H1 (cell line): ENCODE measurements around the gene HENMT1. TPM values are rescaled to one million over a fixed set of nuclear protein-coding genes. Genes with fewer than 3 reads are reported as not detected.

ENCODE experiments used
- CTCF ChIA-PET: fragments of 300-600 bp; sonication (Branson Sonifier 250); formaldehyde crosslinking; loops from one replicate; lab custom pipeline; 2021; ENCODE audit not compliant: partially characterized antibody; lab: Charles Lee
- POLR2A ChIA-PET: fragments of 300-600 bp; sonication (Branson Sonifier 250); formaldehyde crosslinking; loops from one replicate; lab custom pipeline; 2021; ENCODE audit warnings: inconsistent platforms; ENCODE audit not compliant: partially characterized antibody; lab: Charles Lee
- DNase-seq, 2 experiments: peaks; one replicate each; pipeline versions ENCODE4 v3.0.0 to v3.0.0-alpha.2; 2010 to 2022; ENCODE audit warnings: low spot score in 2 of 2, low read depth in 1 of 2, mixed read lengths in 1 of 2
- FAIRE-seq: peaks from 2 replicates; lab custom pipeline; 2011; peaks lifted over from hg19 to GRCh38; lab: Jason Lieb, UNC
- H2AFZ ChIP-seq: 2 replicates; pipeline ENCODE4 v1.8.1; 2012; ENCODE audit warnings: low read length, inconsistent platforms
- H2AK5ac ChIP-seq: 2 replicates; pipeline ENCODE4 v1.6.1; 2013; ENCODE audit warnings: low read depth, low read length
- H2BK120ac ChIP-seq: replicated peaks from 2 replicates; pipeline ENCODE3; 2013; ENCODE audit warnings: low read depth, low read length, inconsistent platforms
- H2BK12ac ChIP-seq: 2 replicates; pipeline ENCODE4 v1.6.1; 2013; ENCODE audit warnings: low read depth, low read length
- H2BK15ac ChIP-seq: 2 replicates; pipeline ENCODE4 v1.6.1; 2013; ENCODE audit warnings: low read length
- H2BK20ac ChIP-seq: 2 replicates; pipeline ENCODE4 v1.6.1; 2013; ENCODE audit warnings: low read length
- H2BK5ac ChIP-seq: 2 replicates; pipeline ENCODE4 v1.6.1; 2013; ENCODE audit warnings: low read depth, low read length
- H3K14ac ChIP-seq: 2 replicates; pipeline ENCODE4 v1.6.1; 2013; ENCODE audit warnings: inconsistent platforms; ENCODE audit not compliant: insufficient read length
- H3K18ac ChIP-seq: 2 replicates; pipeline ENCODE4 v1.6.1; 2013; ENCODE audit warnings: low read length; ENCODE audit errors: extremely low read depth
- H3K23ac ChIP-seq: 2 replicates; pipeline ENCODE4 v1.6.1; 2013; ENCODE audit warnings: inconsistent platforms; ENCODE audit not compliant: insufficient read length
- H3K23me2 ChIP-seq: 2 replicates; pipeline ENCODE4 v1.6.1; 2013; ENCODE audit warnings: low read depth, low read length
- H3K27ac ChIP-seq: 2 replicates; pipeline ENCODE4 v1.6.1; 2011; ENCODE audit warnings: low read depth, low read length, inconsistent platforms
- H3K27me3 ChIP-seq, 4 experiments: replicated peaks in 1 of 4; 1 replicate in 1 of 4; 2 replicates in 3 of 4; pipeline versions ENCODE4 v1.6.1 to v1.8.1; 2011 to 2013; ENCODE audit warnings: low read length in 3 of 4, mild to moderate bottlenecking in 3 of 4, inconsistent platforms in 2 of 4, mixed read lengths in 2 of 4, moderate library complexity in 1 of 4; ENCODE audit not compliant: control insufficient read depth in 3 of 4, insufficient read depth in 3 of 4; ENCODE audit errors: extremely low read depth in 1 of 4
- H3K36me3 ChIP-seq, 4 experiments: 2 replicates each; pipeline versions ENCODE4 v1.6.1 to v1.8.1; 2011 to 2013; ENCODE audit warnings: mild to moderate bottlenecking in 4 of 4, low read length in 3 of 4, moderate library complexity in 2 of 4, control low read depth in 1 of 4, inconsistent platforms in 1 of 4; ENCODE audit not compliant: insufficient read depth in 4 of 4, control insufficient read depth in 2 of 4
- H3K4ac ChIP-seq: replicated peaks from 2 replicates; pipeline ENCODE3; 2013; ENCODE audit warnings: low read length, low read depth, mixed read lengths, inconsistent platforms; ENCODE audit not compliant: insufficient read length
- H3K4me1 ChIP-seq, 4 experiments: replicated peaks in 1 of 4; 1 replicate in 1 of 4; 2 replicates in 3 of 4; pipeline versions ENCODE4 v1.6.1 to v1.8.1; 2011 to 2013; ENCODE audit warnings: low read length in 3 of 4, inconsistent platforms in 2 of 4, mixed read lengths in 1 of 4; ENCODE audit not compliant: insufficient read depth in 4 of 4, control insufficient read depth in 3 of 4
- H3K4me2 ChIP-seq, 2 experiments: 2 replicates each; pipeline versions ENCODE4 v1.6.1 to v1.8.1; 2011 to 2013; ENCODE audit warnings: low read depth in 2 of 2, low read length in 2 of 2, control low read depth in 1 of 2, inconsistent platforms in 1 of 2, mild to moderate bottlenecking in 1 of 2; ENCODE audit not compliant: insufficient read depth in 1 of 2
- H3K4me3 ChIP-seq, 4 experiments: fragments of 200-600, 300-600 bp in 1 of 4; sonication (generic), shearing (Covaris generic), sonication (Bioruptor Twin) in 1 of 4; 2 replicates each; pipeline versions ENCODE4 v1.5.1 to v1.8.1; 2011 to 2016; ENCODE audit warnings: low read length in 4 of 4, low read depth in 3 of 4, control low read depth in 2 of 4, inconsistent platforms in 2 of 4, mild to moderate bottlenecking in 2 of 4, mixed read lengths in 1 of 4, moderate library complexity in 1 of 4; ENCODE audit not compliant: insufficient read depth in 2 of 4; ENCODE audit errors: extremely low read depth in 1 of 4
- H3K56ac ChIP-seq: replicated peaks from 2 replicates; pipeline ENCODE3; 2013; ENCODE audit warnings: low read depth, mild to moderate bottlenecking, mixed read lengths, low read length, inconsistent platforms; ENCODE audit not compliant: insufficient read length
- H3K79me1 ChIP-seq: 2 replicates; pipeline ENCODE4 v1.6.1; 2013; ENCODE audit warnings: low read depth, low read length, control low read depth
- H3K79me2 ChIP-seq, 2 experiments: 2 replicates each; pipeline versions ENCODE4 v1.6.1 to v1.8.1; 2012 to 2013; ENCODE audit warnings: low read length in 2 of 2, mild to moderate bottlenecking in 2 of 2, inconsistent platforms in 1 of 2; ENCODE audit not compliant: insufficient read depth in 2 of 2, control insufficient read depth in 1 of 2
- H3K9ac ChIP-seq, 4 experiments: replicated peaks in 1 of 4; 1 replicate in 1 of 4; 2 replicates in 3 of 4; pipeline versions ENCODE4 v1.6.1 to v1.8.1; 2011 to 2013; ENCODE audit warnings: low read depth in 3 of 4, low read length in 3 of 4, control low read depth in 2 of 4, mild to moderate bottlenecking in 2 of 4, moderate library complexity in 2 of 4, inconsistent platforms in 1 of 4; ENCODE audit errors: extremely low read depth in 1 of 4
- H3K9me3 ChIP-seq, 2 experiments: 2 replicates each; pipeline versions ENCODE4 v1.6.1 to v1.8.1; 2012 to 2013; ENCODE audit warnings: mild to moderate bottlenecking in 2 of 2, moderate library complexity in 2 of 2, control low read depth in 1 of 2, inconsistent platforms in 1 of 2, low read depth in 1 of 2, low read length in 1 of 2, mixed read lengths in 1 of 2; ENCODE audit not compliant: insufficient read depth in 2 of 2
- H4K20me1 ChIP-seq, 2 experiments: replicated peaks in 1 of 2; 2 replicates each; pipeline versions ENCODE3 to v1.8.1; 2011 to 2013; ENCODE audit warnings: inconsistent platforms in 2 of 2, low read length in 2 of 2, mild to moderate bottlenecking in 1 of 2; ENCODE audit not compliant: insufficient read depth in 2 of 2, control insufficient read depth in 1 of 2
- H4K5ac ChIP-seq: 2 replicates; pipeline ENCODE4 v1.6.1; 2013; ENCODE audit warnings: low read length, low read depth, mixed read lengths, inconsistent platforms; ENCODE audit not compliant: insufficient read length
- H4K8ac ChIP-seq: 2 replicates; pipeline ENCODE4 v1.8.0; 2013; ENCODE audit warnings: mild to moderate bottlenecking, moderate library complexity, low read length, inconsistent platforms; ENCODE audit not compliant: insufficient read depth; ENCODE audit errors: extremely low read depth
- H4K91ac ChIP-seq: replicated peaks from 2 replicates; pipeline ENCODE3; 2013; ENCODE audit warnings: low read length, mixed read lengths, inconsistent platforms; ENCODE audit not compliant: insufficient read length
- CBX8 ChIP-seq: fragments of 300-800, 300-1000 bp; sonication (generic); IDR thresholded peaks from 2 replicates; pipeline ENCODE4 v1.7.1; 2016; ENCODE audit warnings: low read depth, low read length, borderline replicate concordance
- CREB1 ChIP-seq: IDR thresholded peaks from 2 replicates; pipeline ENCODE4 v1.6.1; 2012; ENCODE audit warnings: inconsistent platforms
- EGR1 ChIP-seq: IDR thresholded peaks from 2 replicates; pipeline ENCODE4 v1.6.1; 2011; ENCODE audit warnings: low read depth, low read length, borderline replicate concordance
- EZH2 ChIP-seq: fragments of 200-600 bp; sonication (generic); IDR thresholded peaks from 2 replicates; pipeline ENCODE4 v1.7.1; 2012; ENCODE audit warnings: low read depth, mild to moderate bottlenecking, moderate library complexity, low read length, inconsistent platforms; ENCODE audit not compliant: severe bottlenecking
- HDAC6 ChIP-seq: IDR thresholded peaks from one replicate; pipeline ENCODE4 v1.7.1; 2012; ENCODE audit warnings: low read depth, mild to moderate bottlenecking, inconsistent platforms, low read length, moderate library complexity
- NRF1 ChIP-seq: IDR thresholded peaks from 2 replicates; pipeline ENCODE4 v1.6.1; 2011; ENCODE audit warnings: mild to moderate bottlenecking, low read depth, low read length, improper control_type of control experiment
- POLR2AphosphoS5 ChIP-seq: IDR thresholded peaks from 2 replicates; pipeline ENCODE4 v1.6.1; 2011; ENCODE audit warnings: low read depth, low read length
- SIRT6 ChIP-seq: IDR thresholded peaks from one replicate; pipeline ENCODE4 v1.7.1; 2012; ENCODE audit warnings: low read length, inconsistent platforms
- SRF ChIP-seq: IDR thresholded peaks from 2 replicates; pipeline ENCODE4 v1.6.1; 2011; ENCODE audit warnings: mild to moderate bottlenecking, low read depth, low read length, moderate library complexity
- TCF12 ChIP-seq: IDR thresholded peaks from 2 replicates; pipeline ENCODE4 v1.6.1; 2011; ENCODE audit warnings: low read depth, mild to moderate bottlenecking, low read length
- WGBS, 2 experiments: shearing (Covaris generic) in 1 of 2; methylation state at CpG; one replicate each; pipeline versions ENCODE4 v1.1.6 to v1.1.7; 2013 to 2015; ENCODE audit warnings: low lambda C conversion rate in 2 of 2, mixed read lengths in 2 of 2, inconsistent platforms in 1 of 2, low coverage in 1 of 2, missing lambda C conversion rate in 1 of 2; ENCODE audit not compliant: insufficient replicate concordance in 2 of 2, insufficient coverage in 1 of 2, insufficient read length in 1 of 2; ENCODE audit errors: extremely low coverage in 1 of 2, missing lambda C conversion rate in 1 of 2; 5-methylcytosine and 5-hydroxymethylcytosine counted together
- polyA plus RNA-seq, 7 experiments: library from polyadenylated mRNA; depleted of rRNA in 3 of 7; stranded (reverse) in 5 of 7; unstranded in 2 of 7; fragments of >200 nt in 5 of 7; fragments of 200-250 nt in 2 of 7; gene quantifications; 1 replicate in 5 of 7; 2 replicates in 1 of 7; 4 replicates in 1 of 7; pipeline versions ENCODE4 v1.2.1 to v1.2.3, GENCODE V29; 2011 to 2013; ENCODE audit warnings: missing spikeins in 2 of 7, mixed read lengths in 2 of 7
- total RNA-seq: library from RNA; stranded (reverse); fragmentation: NEBNext Ultra II Directional; extraction: Animal tissue kit (Norgen Biotek cat#: 25700); gene quantifications from 2 replicates; pipeline ENCODE4 v1.2.1, GENCODE V29; 2021
- TF ChIP-seq, protein P1 (sequence below), 3 experiments: IDR thresholded peaks; 1 replicate in 2 of 3; 2 replicates in 1 of 3; pipeline versions ENCODE4 v1.5.1 to v1.6.1; 2011; ENCODE audit warnings: low read length in 3 of 3, mild to moderate bottlenecking in 3 of 3, inconsistent platforms in 2 of 3, low read depth in 1 of 3, moderate library complexity in 1 of 3; ENCODE audit not compliant: insufficient read depth in 1 of 3; ENCODE audit errors: control extremely low read depth in 1 of 3
- TF ChIP-seq, protein P2 (sequence below): IDR thresholded peaks from 2 replicates; pipeline ENCODE4 v1.6.1; 2012; ENCODE audit warnings: inconsistent platforms

HENMT1 gene
- total and polyA plus RNA-seq, 2 of the 8 experiments (the other 6 are each of a cell fraction or from before 2014, with no cell fraction given): 2.9 to 5.6 TPM

DNA sequence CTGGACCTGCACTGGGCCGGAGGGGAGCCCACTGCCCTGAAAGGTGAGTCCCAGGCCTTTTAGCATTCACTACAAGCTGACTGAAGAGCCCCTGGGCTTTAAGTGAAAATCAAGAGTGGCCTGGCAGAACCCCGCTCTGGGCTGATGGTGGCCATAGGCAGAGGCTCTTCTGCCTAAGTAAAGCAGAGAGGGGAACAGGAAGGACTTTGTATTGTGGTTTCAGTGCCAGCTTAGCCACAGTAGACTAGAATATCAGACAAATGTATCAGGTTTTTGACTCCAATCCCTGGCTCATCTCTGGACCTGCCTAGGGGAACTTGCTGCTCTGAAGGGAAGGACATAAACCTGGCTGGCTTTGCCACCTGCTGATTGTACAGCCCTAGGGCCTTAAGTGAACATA is 10.2 kb upstream of the HENMT1 start:
- no peak overlapping the region for H2BK120ac ChIP-seq
- no peaks in the 10 kb centered on the region for H3K36me3 ChIP-seq
- DNase-seq: no peak
- POLR2A ChIA-PET: interaction anchor here (1.5 to 2.3 kb wide), 2 partner anchors 10 to 11 kb away, joined by 4 to 13 read pairs; partner anchors contain the start of gene HENMT1
- H2BK5ac ChIP-seq: no peak overlapping the region
- H3K9ac ChIP-seq: no peak overlapping the region
- H3K79me1 ChIP-seq: no peaks in the 10 kb centered on the region
- no peak overlapping the region for H3K14ac ChIP-seq
- H4K91ac ChIP-seq: no peak overlapping the region
- no peak overlapping the region for H2BK12ac ChIP-seq
- no peak overlapping the region for H3K18ac ChIP-seq
- H3K4me1 ChIP-seq: no peaks in the 10 kb centered on the region
- H2AK5ac ChIP-seq: no peak overlapping the region
- H4K20me1 ChIP-seq: no peaks in the 10 kb centered on the region
- H3K4me3 ChIP-seq: no peak overlapping the region
- H3K23me2 ChIP-seq: no peaks in the 10 kb centered on the region
- H3K79me2 ChIP-seq: no peaks in the 10 kb centered on the region
- H4K8ac ChIP-seq: no peak overlapping the region
- no peak overlapping the region for H2BK15ac ChIP-seq
- no peak for FAIRE-seq
- H2AFZ ChIP-seq: no peak overlapping the region
- H3K27me3 ChIP-seq: no peaks in the 10 kb centered on the region
- H3K56ac ChIP-seq: no peak overlapping the region
- H2BK20ac ChIP-seq: no peak overlapping the region
- no peak overlapping the region for H3K27ac ChIP-seq
- CTCF ChIA-PET: no interaction called here
- peaks cover 0 to 11% of the 10 kb centered on the region in 2 experiments; a peak in 1 of 4 replicates for H3K9me3 ChIP-seq
- H3K4me2 ChIP-seq: no peak overlapping the region
- no peak overlapping the region for H4K5ac ChIP-seq
- WGBS, 2 experiments: 100% methylated on average over 2 of the region's 2 CpGs; no CpG with 5 or more reads in 1 of the 2 experiments
- H3K4ac ChIP-seq: no peak overlapping the region
- no peak overlapping the region for H3K23ac ChIP-seq
- TF ChIP-seq, protein P1, sequence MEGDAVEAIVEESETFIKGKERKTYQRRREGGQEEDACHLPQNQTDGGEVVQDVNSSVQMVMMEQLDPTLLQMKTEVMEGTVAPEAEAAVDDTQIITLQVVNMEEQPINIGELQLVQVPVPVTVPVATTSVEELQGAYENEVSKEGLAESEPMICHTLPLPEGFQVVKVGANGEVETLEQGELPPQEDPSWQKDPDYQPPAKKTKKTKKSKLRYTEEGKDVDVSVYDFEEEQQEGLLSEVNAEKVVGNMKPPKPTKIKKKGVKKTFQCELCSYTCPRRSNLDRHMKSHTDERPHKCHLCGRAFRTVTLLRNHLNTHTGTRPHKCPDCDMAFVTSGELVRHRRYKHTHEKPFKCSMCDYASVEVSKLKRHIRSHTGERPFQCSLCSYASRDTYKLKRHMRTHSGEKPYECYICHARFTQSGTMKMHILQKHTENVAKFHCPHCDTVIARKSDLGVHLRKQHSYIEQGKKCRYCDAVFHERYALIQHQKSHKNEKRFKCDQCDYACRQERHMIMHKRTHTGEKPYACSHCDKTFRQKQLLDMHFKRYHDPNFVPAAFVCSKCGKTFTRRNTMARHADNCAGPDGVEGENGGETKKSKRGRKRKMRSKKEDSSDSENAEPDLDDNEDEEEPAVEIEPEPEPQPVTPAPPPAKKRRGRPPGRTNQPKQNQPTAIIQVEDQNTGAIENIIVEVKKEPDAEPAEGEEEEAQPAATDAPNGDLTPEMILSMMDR (IDR thresholded peaks at IDR 0.05; ENCODE audit: control extremely low read depth in 1 of 3, insufficient read depth in 1 of 3, low read depth in 1 of 3, low read length in 3 of 3): no peak
- TF ChIP-seq SRF (no peak), TCF12 (no peak), EGR1 (no peak), NRF1 (no peak), CBX8 (no peak), SIRT6 (no peak), HDAC6 (no peak), POLR2AphosphoS5 (no peak), CREB1 (no peak), EZH2 (no peak)
- TF ChIP-seq, protein P2, sequence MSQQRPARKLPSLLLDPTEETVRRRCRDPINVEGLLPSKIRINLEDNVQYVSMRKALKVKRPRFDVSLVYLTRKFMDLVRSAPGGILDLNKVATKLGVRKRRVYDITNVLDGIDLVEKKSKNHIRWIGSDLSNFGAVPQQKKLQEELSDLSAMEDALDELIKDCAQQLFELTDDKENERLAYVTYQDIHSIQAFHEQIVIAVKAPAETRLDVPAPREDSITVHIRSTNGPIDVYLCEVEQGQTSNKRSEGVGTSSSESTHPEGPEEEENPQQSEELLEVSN: no peak
